ENCODE measurements around the gene SAMD4A. TPM values are rescaled to one million over a fixed set of nuclear protein-coding genes. Genes with fewer than 3 reads are reported as not detected.

The SAMD4A gene
- total RNA-seq, 2 experiments from 2014 or later, result 2.4 to 2.6 TPM

GRCh38 chr14:54549862-54550261, 17.1 kb upstream of the SAMD4A start:
- CTCF ChIA-PET, result interaction anchor here (0.9 to 1.7 kb wide), 3 partner anchors 17 to 256 kb away, joined by 3 to 8 read pairs (median 4); partner anchors contain the start of gene SAMD4A
- Mint-ChIP-seq H3K4me1 (ENCODE audit: low read depth) (no peaks in the 10 kb centered on the region), H3K27me3 (peaks cover 1% of the 10 kb centered on the region), H3K36me3 (no peaks in the 10 kb centered on the region), H3K9me3 (no peaks in the 10 kb centered on the region), H3K27ac (no peak overlapping the region), H3K4me3 (no peak overlapping the region)
- POLR2A ChIA-PET, result no interaction called here
- intact Hi-C loops (cut with micrococcal nuclease), result no loop called here
- DNase-seq, result no peak

- no peak overlapping the region for H3K27ac Mint-ChIP-seq
- H3K4me3 Mint-ChIP-seq, result no peak overlapping the region
- H3K9me3 Mint-ChIP-seq, result no peaks in the 10 kb centered on the region
- ChIA-PET POLR2A (no interaction called here), CTCF (interaction anchor here (0.9 to 1.7 kb wide), 4 partner anchors 14 to 255 kb away, joined by 3 to 8 read pairs (median 4); partner anchors contain the start of gene SAMD4A)
- no peaks in the 10 kb centered on the region for H3K36me3 Mint-ChIP-seq
- DNase-seq, result no peak
- peaks cover 1% of the 10 kb centered on the region for H3K27me3 Mint-ChIP-seq
- intact Hi-C loops (cut with micrococcal nuclease), result no loop called here
- H3K4me1 Mint-ChIP-seq (ENCODE audit: low read depth), result no peaks in the 10 kb centered on the region
Observed at GRCh38 chr14:54550514-54550913, 16.4 kb upstream of the SAMD4A start.

GRCh38 chr14:54554401-54554800, 12.5 kb upstream of the SAMD4A start:
- ChIA-PET POLR2A (no interaction called here), CTCF (no interaction called here)
- no peaks in the 10 kb centered on the region for H3K9me3 Mint-ChIP-seq
- intact Hi-C loops (cut with micrococcal nuclease), result no loop called here
- H3K36me3 Mint-ChIP-seq, result no peaks in the 10 kb centered on the region
- H3K27ac Mint-ChIP-seq, result no peak overlapping the region
- H3K4me3 Mint-ChIP-seq, result no peak overlapping the region
- no peak for DNase-seq
- peaks cover 1% of the 10 kb centered on the region for H3K27me3 Mint-ChIP-seq
- no peaks in the 10 kb centered on the region for H3K4me1 Mint-ChIP-seq (ENCODE audit: low read depth)

- Mint-ChIP-seq H3K27me3 (no peaks in the 10 kb centered on the region), H3K4me3 (no peak overlapping the region), H3K9me3 (no peaks in the 10 kb centered on the region), H3K27ac (no peak overlapping the region), H3K36me3 (no peaks in the 10 kb centered on the region), H3K4me1 (ENCODE audit: low read depth) (no peaks in the 10 kb centered on the region)
- no peak for DNase-seq
- intact Hi-C loops (cut with micrococcal nuclease), result no loop called here
- CTCF ChIA-PET, result interaction anchor here (3.0 kb wide), 1 partner anchor 218 kb away, joined by 15 read pairs; no protein-coding TSS in a partner anchor
- POLR2A ChIA-PET, result no interaction called here
Observed at GRCh38 chr14:54555651-54556050, 11.3 kb upstream of the SAMD4A start.

- ChIA-PET POLR2A (no interaction called here), CTCF (interaction anchor here (0.6 to 3.0 kb wide), 3 partner anchors 217 to 341 kb away, joined by 3 to 15 read pairs (median 3); no protein-coding TSS in a partner anchor)
- no peak for DNase-seq
- Mint-ChIP-seq H3K4me3 (no peak overlapping the region), H3K4me1 (ENCODE audit: low read depth) (no peaks in the 10 kb centered on the region), H3K27ac (no peak overlapping the region), H3K9me3 (no peaks in the 10 kb centered on the region), H3K36me3 (no peaks in the 10 kb centered on the region), H3K27me3 (peaks cover 1% of the 10 kb centered on the region)
- intact Hi-C loops (cut with micrococcal nuclease), result no loop called here
Observed at GRCh38 chr14:54556535-54556934, 10.4 kb upstream of the SAMD4A start.

- no peak for DNase-seq
- intact Hi-C loops (cut with micrococcal nuclease), result loop anchor here (5.0 kb wide), 1 partner anchor 230 kb away; no protein-coding TSS in a partner anchor
- POLR2A ChIA-PET, result no interaction called here
- H3K27ac Mint-ChIP-seq, result no peak overlapping the region
- no peaks in the 10 kb centered on the region for H3K9me3 Mint-ChIP-seq
- no peak overlapping the region for H3K4me3 Mint-ChIP-seq
- no peaks in the 10 kb centered on the region for H3K36me3 Mint-ChIP-seq
- CTCF ChIA-PET, result interaction anchor here (1.5 to 8.5 kb wide), 3 partner anchors 129 to 243 kb away, joined by 5 to 296 read pairs (median 101); no protein-coding TSS in a partner anchor
- H3K4me1 Mint-ChIP-seq (ENCODE audit: low read depth), result peaks cover 11% of the 10 kb centered on the region
- peaks cover 4% of the 10 kb centered on the region for H3K27me3 Mint-ChIP-seq
Observed at GRCh38 chr14:54562334-54562733, 4.6 kb upstream of the SAMD4A start.

- ChIA-PET CTCF (interaction anchor here (0.6 to 8.5 kb wide), 30 partner anchors 9 to 752 kb away, joined by 3 to 296 read pairs (median 4); partner anchors contain the start of gene CGRRF1), POLR2A (interaction anchor here (1.5 to 5.0 kb wide), 2 partner anchors 58 to 211 kb away, joined by 3 to 45 read pairs; no protein-coding TSS in a partner anchor)
- intact Hi-C loops (cut with micrococcal nuclease), result loop anchor here (1.0 to 5.0 kb wide), 12 partner anchors 55 to 339 kb away; partner anchors contain the start of genes CGRRF1, CNIH1, GCH1 and GMFB
- Mint-ChIP-seq H3K27ac (no peak overlapping the region), H3K4me1 (ENCODE audit: low read depth) (peaks cover 18% of the 10 kb centered on the region), H3K27me3 (peaks cover 8% of the 10 kb centered on the region), H3K4me3 (peak overlapping the region; percentile 73), H3K36me3 (no peaks in the 10 kb centered on the region), H3K9me3 (no peaks in the 10 kb centered on the region)
- DNase-seq, result no peak
Observed at GRCh38 chr14:54564071-54564867, 2.7 kb upstream of the SAMD4A start.

- Mint-ChIP-seq H3K4me1 (ENCODE audit: low read depth) (peaks cover 20% of the 10 kb centered on the region), H3K27ac (peak overlapping the region; percentile 18), H3K36me3 (no peaks in the 10 kb centered on the region), H3K4me3 (peak overlapping the region; percentile 73), H3K9me3 (no peaks in the 10 kb centered on the region), H3K27me3 (peaks cover 8% of the 10 kb centered on the region)
- intact Hi-C loops (cut with micrococcal nuclease), result loop anchor here (1.0 to 5.0 kb wide), 12 partner anchors 56 to 338 kb away; partner anchors contain the start of genes CGRRF1, CNIH1, GCH1 and GMFB
- CTCF ChIA-PET, result interaction anchor here (0.6 to 8.5 kb wide), 24 partner anchors 8 to 333 kb away, joined by 3 to 296 read pairs (median 4); no protein-coding TSS in a partner anchor
- POLR2A ChIA-PET, result interaction anchor here (1.5 to 5.0 kb wide), 3 partner anchors 57 to 210 kb away, joined by 3 to 45 read pairs (median 10); no protein-coding TSS in a partner anchor
- DNase-seq, result peak; percentile 73
Observed at GRCh38 chr14:54564868-54565784, 1.8 kb upstream of the SAMD4A start.

GRCh38 chr14:54565785-54566409, 1.0 kb upstream of the SAMD4A start:
- H3K36me3 Mint-ChIP-seq, result no peaks in the 10 kb centered on the region
- peak; percentile 86 for DNase-seq
- intact Hi-C loops (cut with micrococcal nuclease), result loop anchor here (2.0 kb wide), 8 partner anchors 61 to 337 kb away; partner anchors contain the start of genes CNIH1, GCH1 and GMFB
- no peaks in the 10 kb centered on the region for H3K9me3 Mint-ChIP-seq
- peak overlapping the region; percentile 73 for H3K4me3 Mint-ChIP-seq
- peaks cover 7% of the 10 kb centered on the region for H3K27me3 Mint-ChIP-seq
- CTCF ChIA-PET, result interaction anchor here (0.6 to 8.5 kb wide), 12 partner anchors 62 to 322 kb away, joined by 3 to 296 read pairs (median 7); no protein-coding TSS in a partner anchor
- peaks cover 25% of the 10 kb centered on the region for H3K4me1 Mint-ChIP-seq (ENCODE audit: low read depth)
- peak overlapping the region; percentile 18 for H3K27ac Mint-ChIP-seq
- POLR2A ChIA-PET, result interaction anchor here (0.6 to 5.0 kb wide), 3 partner anchors 105 to 289 kb away, joined by 7 to 45 read pairs (median 10); no protein-coding TSS in a partner anchor

GRCh38 chr14:54567224-54567638, 303 bp downstream of the SAMD4A start:
- no peak for DNase-seq
- Mint-ChIP-seq H3K4me3 (peak overlapping the region; percentile 91), H3K36me3 (peaks cover 5% of the 10 kb centered on the region), H3K27ac (peak overlapping the region; percentile 72), H3K27me3 (peaks cover 7% of the 10 kb centered on the region), H3K9me3 (peaks cover 5% of the 10 kb centered on the region), H3K4me1 (ENCODE audit: low read depth) (peaks cover 27% of the 10 kb centered on the region)
- ChIA-PET POLR2A (interaction anchor here (0.7 to 5.0 kb wide), 4 partner anchors 31 to 208 kb away, joined by 3 to 45 read pairs (median 6); no protein-coding TSS in a partner anchor), CTCF (interaction anchor here (0.6 to 8.5 kb wide), 13 partner anchors 17 to 321 kb away, joined by 3 to 296 read pairs (median 4); no protein-coding TSS in a partner anchor)
- intact Hi-C loops (cut with micrococcal nuclease), result loop anchor here (2.0 kb wide), 2 partner anchors 104 to 314 kb away; no protein-coding TSS in a partner anchor
